BLaER1 treated with 17β-estradiol and CSF1 and Interleukin-3, amounts not matched to agents 10 nM and 100 nM (cell line): ENCODE measurements around the gene SPOP.
"Not testable (repeated sequence)": the region's sequence is repeated elsewhere in the genome, so short reads cannot be mapped to it uniquely, and the experiment has no call there.

ENCODE experiments used
- H3K27ac ChIP-seq, 11 experiments: shearing (Covaris generic); formaldehyde crosslinking; 2 replicates each; pipeline ENCODE4 v1.8.1; 2022
- H3K27me3 ChIP-seq, 11 experiments: shearing (Covaris generic); formaldehyde crosslinking; 2 replicates each; pipeline ENCODE4 v1.8.1; 2022
- H3K36me3 ChIP-seq, 11 experiments: shearing (Covaris generic); formaldehyde crosslinking; 2 replicates each; pipeline ENCODE4 v1.8.1; 2022
- H3K4me1 ChIP-seq, 10 experiments: shearing (Covaris generic); formaldehyde crosslinking; 2 replicates each; pipeline ENCODE4 v1.8.1; 2022
- H3K4me2 ChIP-seq, 11 experiments: shearing (Covaris generic); formaldehyde crosslinking; 2 replicates each; pipeline ENCODE4 v1.8.1; 2022
- H3K4me3 ChIP-seq, 10 experiments: shearing (Covaris generic); formaldehyde crosslinking; 2 replicates each; pipeline ENCODE4 v1.8.1; 2022
- H3K9ac ChIP-seq, 11 experiments: shearing (Covaris generic); formaldehyde crosslinking; 2 replicates each; pipeline ENCODE4 v1.8.1; 2022
- H3K9me3 ChIP-seq, 11 experiments: shearing (Covaris generic); formaldehyde crosslinking; replicated peaks in 1 of 11; 2 replicates each; pipeline ENCODE4 v1.8.1; 2022
- H4K20me1 ChIP-seq, 11 experiments: shearing (Covaris generic); formaldehyde crosslinking; 2 replicates each; pipeline ENCODE4 v1.8.1; 2022
- Cebpa-rat ChIP-seq, 11 experiments: shearing (Covaris generic); IDR thresholded peaks; 2 replicates each; pipeline ENCODE4 v1.8.1; 2022

The SPOP gene

GRCh38 chr17:49659661-49660382 is 18.1 kb downstream of the SPOP start:
- H3K27ac ChIP-seq: no peak overlapping the region
- H3K9ac ChIP-seq: no peak overlapping the region
- TF ChIP-seq Cebpa-rat (IDR thresholded peaks at IDR 0.05): no peak
- no peaks in the 10 kb centered on the region for H3K9me3 ChIP-seq
- no peak overlapping the region for H3K4me2 ChIP-seq
- peaks cover 12 to 39% (median 25%) of the 10 kb centered on the region in 10 experiments for H3K4me1 ChIP-seq
- peaks cover 0 to 98% (median 30%) of the 10 kb centered on the region in 11 experiments; a peak in 16 of 22 replicates for H4K20me1 ChIP-seq
- no peak overlapping the region for H3K4me3 ChIP-seq
- peaks cover 25 to 63% (median 48%) of the 10 kb centered on the region in 11 experiments for H3K36me3 ChIP-seq
- no peaks in the 10 kb centered on the region for H3K27me3 ChIP-seq

DNA sequence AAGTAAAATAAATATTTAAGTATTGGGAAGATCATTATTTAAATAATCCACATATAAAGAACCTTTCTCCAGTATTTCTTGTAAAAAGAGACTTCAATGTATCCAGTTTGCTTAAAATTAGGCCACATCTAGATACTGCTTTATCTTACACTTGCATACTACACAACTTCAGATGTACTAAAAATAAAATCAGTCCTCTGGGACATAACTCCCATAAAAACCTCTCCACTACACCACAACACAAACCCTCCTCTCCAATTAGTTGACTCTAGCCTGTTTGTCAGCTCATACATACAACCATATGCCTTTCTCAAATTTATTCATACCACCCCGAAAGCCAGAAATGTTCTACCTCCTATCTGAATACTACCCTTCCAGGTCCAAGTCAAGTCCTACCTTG is 21.6 kb downstream of the SPOP start:
- H3K4me2 ChIP-seq: peak overlapping the region in 5 of 11 experiments; percentile 37 to 55 (median 48); a peak in 10 of 22 replicates
- no peaks in the 10 kb centered on the region for H3K9me3 ChIP-seq
- peaks cover 17 to 41% (median 33%) of the 10 kb centered on the region in 11 experiments; a peak in 20 of 22 replicates for H3K36me3 ChIP-seq
- H3K4me1 ChIP-seq: peaks cover 0 to 19% (median 12%) of the 10 kb centered on the region in 10 experiments; a peak in 12 of 20 replicates
- H3K4me3 ChIP-seq: no peak overlapping the region
- no peak for TF ChIP-seq Cebpa-rat (IDR thresholded peaks at IDR 0.05)
- H4K20me1 ChIP-seq: peaks cover 13 to 99% (median 35%) of the 10 kb centered on the region in 11 experiments; a peak in 15 of 22 replicates
- H3K27ac ChIP-seq: no peak overlapping the region
- no peak overlapping the region for H3K9ac ChIP-seq
- no peaks in the 10 kb centered on the region for H3K27me3 ChIP-seq

GRCh38 chr17:49647256-49647585 is 30.7 kb downstream of the SPOP start:
- Histone ChIP-seq H3K4me2 (peak overlapping the region in 2 of 11 experiments; percentile 18 to 26; a peak in 2 of 22 replicates), H3K9ac (no peak overlapping the region), H3K36me3 (peaks cover 0 to 26% (median 8%) of the 10 kb centered on the region in 11 experiments; a peak in 7 of 22 replicates), H3K27me3 (no peaks in the 10 kb centered on the region), H3K4me1 (peaks cover 0 to 18% (median 0%) of the 10 kb centered on the region in 10 experiments; a peak in 4 of 20 replicates), H3K4me3 (no peak overlapping the region), H3K9me3 (no peaks in the 10 kb centered on the region), H4K20me1 (peaks cover 16 to 99% (median 59%) of the 10 kb centered on the region in 11 experiments; a peak in 19 of 22 replicates), H3K27ac (no peak overlapping the region)
- no peak for TF ChIP-seq Cebpa-rat (IDR thresholded peaks at IDR 0.05)

DNA sequence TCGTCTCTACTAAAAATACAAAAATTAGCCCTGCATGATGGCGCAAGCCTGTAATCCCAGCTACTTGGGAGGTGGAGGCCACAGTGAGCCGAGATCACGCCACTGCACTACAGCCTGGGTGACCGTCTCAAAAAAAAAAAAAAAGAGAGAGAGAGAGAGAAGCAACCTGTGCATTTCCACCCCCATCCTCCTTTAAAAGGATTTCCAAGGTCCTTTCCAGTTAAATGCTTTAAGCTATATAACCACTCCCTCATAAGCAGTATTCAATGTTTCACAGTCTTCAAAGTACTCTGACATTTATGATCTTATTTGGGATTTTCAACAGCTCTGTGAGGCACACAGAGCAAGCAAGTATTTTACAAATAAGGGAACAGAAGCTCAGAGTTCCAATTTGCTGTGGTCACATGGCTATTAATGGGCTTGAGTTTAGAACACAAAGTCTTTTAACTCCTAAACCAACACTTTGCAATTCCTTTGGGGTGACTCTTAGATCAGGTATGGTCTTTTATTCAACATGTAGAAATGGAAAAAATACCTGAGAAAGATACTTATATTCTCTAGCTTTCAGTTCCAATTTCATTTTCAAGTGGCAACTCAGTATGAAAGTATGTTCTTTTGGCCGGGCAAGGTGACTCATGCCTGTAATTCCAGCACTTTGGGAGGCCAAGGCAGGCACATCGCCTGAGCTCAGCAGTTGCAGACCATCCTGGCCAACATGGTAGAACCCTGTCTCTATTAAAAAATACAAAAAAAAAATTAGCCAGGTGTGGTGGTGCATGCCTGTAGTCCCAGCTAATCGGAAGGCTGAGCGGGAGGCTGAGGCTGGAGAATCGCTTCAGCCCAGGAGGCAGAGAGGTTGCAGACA is 31.3 kb downstream of the SPOP start:
- Histone ChIP-seq H3K9ac (no peak overlapping the region), H4K20me1 (peaks cover 16 to 98% (median 56%) of the 10 kb centered on the region in 11 experiments; a peak in 19 of 22 replicates), H3K4me3 (no peak overlapping the region), H3K36me3 (peaks cover 0 to 29% (median 11%) of the 10 kb centered on the region in 11 experiments; a peak in 9 of 22 replicates), H3K27ac (no peak overlapping the region), H3K4me2 (peak overlapping the region in 2 of 11 experiments; percentile 18 to 26; a peak in 2 of 22 replicates), H3K27me3 (no peaks in the 10 kb centered on the region), H3K9me3 (no peaks in the 10 kb centered on the region), H3K4me1 (peaks cover 0 to 18% (median 0%) of the 10 kb centered on the region in 10 experiments; a peak in 4 of 20 replicates)
- TF ChIP-seq Cebpa-rat (IDR thresholded peaks at IDR 0.05): no peak

GRCh38 chr17:49646056-49646390 is 31.9 kb downstream of the SPOP start:
- Histone ChIP-seq H3K36me3 (peaks cover 0 to 29% (median 11%) of the 10 kb centered on the region in 11 experiments; a peak in 10 of 22 replicates), H4K20me1 (peaks cover 16 to 97% (median 56%) of the 10 kb centered on the region in 11 experiments; a peak in 19 of 22 replicates), H3K4me1 (peaks cover 0 to 18% (median 0%) of the 10 kb centered on the region in 10 experiments; a peak in 4 of 20 replicates)
- H3K9me3 ChIP-seq, H3K9ac ChIP-seq, H3K4me3 ChIP-seq, H3K4me2 ChIP-seq, H3K27me3 ChIP-seq, H3K27ac ChIP-seq: not testable (repeated sequence)

GRCh38 chr17:49645654-49646053 is 32.2 kb downstream of the SPOP start:
- Histone ChIP-seq H4K20me1 (peaks cover 16 to 93% (median 56%) of the 10 kb centered on the region in 11 experiments; a peak in 19 of 22 replicates), H3K27me3 (no peaks in the 10 kb centered on the region), H3K27ac (no peak overlapping the region), H3K9me3 (peaks cover 0 to 5% (median under 1%) of the 10 kb centered on the region in 11 experiments; a peak in 6 of 22 replicates), H3K36me3 (peaks cover 1 to 29% (median 10%) of the 10 kb centered on the region in 11 experiments; a peak in 16 of 22 replicates), H3K9ac (no peak overlapping the region), H3K4me1 (peaks cover 0 to 18% (median 0%) of the 10 kb centered on the region in 10 experiments; a peak in 4 of 20 replicates), H3K4me3 (no peak overlapping the region), H3K4me2 (no peak overlapping the region)
- no peak for TF ChIP-seq Cebpa-rat (IDR thresholded peaks at IDR 0.05)

- no peak overlapping the region for H3K27ac ChIP-seq
- H3K9ac ChIP-seq: no peak overlapping the region
- no peaks in the 10 kb centered on the region for H3K27me3 ChIP-seq
- no peak overlapping the region for H3K4me2 ChIP-seq
- H3K4me3 ChIP-seq: no peak overlapping the region
- peaks cover 18 to 45% (median 28%) of the 10 kb centered on the region in 11 experiments for H3K36me3 ChIP-seq
- no peak for TF ChIP-seq Cebpa-rat (IDR thresholded peaks at IDR 0.05)
- peaks cover 0 to 16% (median 0%) of the 10 kb centered on the region in 10 experiments; a peak in 6 of 20 replicates for H3K4me1 ChIP-seq
- peaks cover 12 to 82% (median 42%) of the 10 kb centered on the region in 11 experiments; a peak in 17 of 22 replicates for H4K20me1 ChIP-seq
- peaks cover 6 to 27% (median 17%) of the 10 kb centered on the region in 11 experiments; a peak in 21 of 22 replicates for H3K9me3 ChIP-seq
Measured at GRCh38 chr17:49640556-49640955, 37.3 kb downstream of the SPOP start.

DNA sequence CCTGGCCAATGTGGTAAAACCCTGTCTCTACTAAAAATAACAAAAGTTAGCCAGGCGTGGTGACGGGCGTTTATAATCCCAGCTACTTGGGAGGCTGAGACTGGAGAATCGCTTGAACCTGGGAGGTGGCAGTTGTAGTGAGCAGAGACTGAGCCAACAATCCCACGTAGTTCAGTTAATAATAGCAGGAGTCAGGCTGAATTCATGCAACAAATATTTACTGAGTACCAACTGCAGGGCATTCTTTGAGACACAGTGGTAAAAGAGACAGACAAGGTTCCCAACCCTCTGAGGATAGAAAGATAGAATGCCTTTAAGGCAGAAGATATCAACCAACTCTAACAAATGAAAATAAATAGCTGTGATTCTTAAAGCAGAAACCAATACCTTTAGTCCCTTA is 39.1 kb downstream of the SPOP start:
- Histone ChIP-seq H3K4me3 (no peak overlapping the region), H3K9me3 (peaks cover 6 to 27% (median 17%) of the 10 kb centered on the region in 11 experiments; a peak in 21 of 22 replicates), H4K20me1 (peaks cover 16 to 82% (median 40%) of the 10 kb centered on the region in 11 experiments; a peak in 17 of 22 replicates), H3K4me1 (peaks cover 0 to 32% (median 2%) of the 10 kb centered on the region in 10 experiments; a peak in 9 of 20 replicates), H3K36me3 (peaks cover 18 to 46% (median 27%) of the 10 kb centered on the region in 11 experiments), H3K27ac (no peak overlapping the region), H3K27me3 (no peaks in the 10 kb centered on the region), H3K4me2 (no peak overlapping the region), H3K9ac (no peak overlapping the region)
- no peak for TF ChIP-seq Cebpa-rat (IDR thresholded peaks at IDR 0.05)
